Lung (tissue), 12 donors: ENCODE results near the gene LTBP4. TPM values are rescaled to one million over a fixed set of nuclear protein-coding genes. Genes with fewer than 3 reads are reported as not detected.

Experiments
- ATAC-seq: fragments of 200-7000 bp; cut with Tn5 transposase; one replicate; pipeline ENCODE4 v1.9.1; 2020; ENCODE audit warnings: moderate number of reproducible peaks; ENCODE audit not compliant: insufficient read depth, low FRiP score
- DNase-seq, 3 donors: peaks; one replicate each; pipeline ENCODE4 v3.0.0-alpha.2; 2013 to 2017
- H3K27ac ChIP-seq, 2 donors: one replicate each; pipeline ENCODE4 v1.5.1; 2013; ENCODE audit warnings: mild to moderate bottlenecking in 2 of 2, moderate library complexity in 2 of 2, control low read depth in 1 of 2, inconsistent platforms in 1 of 2, low read depth in 1 of 2, low read length in 1 of 2
- H3K27me3 ChIP-seq, 3 donors: one replicate each; pipeline ENCODE4 v1.5.1; 2013; ENCODE audit warnings: low read length in 2 of 3; ENCODE audit not compliant: control insufficient read depth in 3 of 3, insufficient read depth in 3 of 3
- H3K36me3 ChIP-seq, 4 donors: one replicate each; pipeline ENCODE4 v1.5.1; 2013; ENCODE audit warnings: low read length in 4 of 4, mild to moderate bottlenecking in 1 of 4, moderate library complexity in 1 of 4; ENCODE audit not compliant: control insufficient read depth in 4 of 4, insufficient read depth in 4 of 4
- H3K4me1 ChIP-seq, 5 donors: one replicate each; pipeline ENCODE4 v1.5.1; 2013; ENCODE audit warnings: low read length in 5 of 5, mild to moderate bottlenecking in 2 of 5, moderate library complexity in 1 of 5; ENCODE audit not compliant: control insufficient read depth in 5 of 5, insufficient read depth in 5 of 5
- H3K4me3 ChIP-seq: one replicate; pipeline ENCODE4 v1.5.1; 2013; ENCODE audit warnings: mild to moderate bottlenecking, control low read depth, moderate library complexity
- H3K9ac ChIP-seq, 2 donors: one replicate each; pipeline ENCODE4 v1.5.1; 2013; ENCODE audit warnings: low read length in 2 of 2, control low read depth in 1 of 2; ENCODE audit not compliant: insufficient read depth in 1 of 2
- H3K9me3 ChIP-seq, 4 donors: one replicate each; pipeline ENCODE4 v1.5.1; 2013; ENCODE audit warnings: low read length in 3 of 4, mild to moderate bottlenecking in 1 of 4, moderate library complexity in 1 of 4; ENCODE audit not compliant: control insufficient read depth in 4 of 4, insufficient read depth in 3 of 4
- WGBS, 2 donors: extraction: QIAGEN DNeasy Blood & Tissue Kit; methylation state at CpG; one replicate each; pipeline ENCODE4 v1.1.7; 2013; 5-methylcytosine and 5-hydroxymethylcytosine counted together
- polyA plus RNA-seq, 2 donors: library from polyadenylated mRNA; stranded (reverse); fragments of 200-250 nt; gene quantifications; one replicate each; pipeline ENCODE4 v1.2.1, GENCODE V29; 2013
- total RNA-seq, 2 donors: library from RNA; depleted of rRNA in 1 of 2; stranded (reverse); fragments of >200 nt in 1 of 2; gene quantifications; one replicate each; pipeline ENCODE4 v1.2.1, GENCODE V29; 2014 to 2021
- TF ChIP-seq, protein P1 (sequence below): IDR thresholded peaks from 2 replicates; pipeline ENCODE4 v1.5.1; 2012; ENCODE audit warnings: mild to moderate bottlenecking; ENCODE audit errors: control extremely low read depth, extremely low read depth
- donor health status: control.
- donor health status: control.
- donor health status: Bipolar disorder and iron deficiency.
- donor health status: healthy.
- donor health status: DM: yes; HTN: yes; CAD: no.

The LTBP4 gene
- total and polyA plus RNA-seq, 4 donors = 73.0 to 290 (median 151) TPM

DNA sequence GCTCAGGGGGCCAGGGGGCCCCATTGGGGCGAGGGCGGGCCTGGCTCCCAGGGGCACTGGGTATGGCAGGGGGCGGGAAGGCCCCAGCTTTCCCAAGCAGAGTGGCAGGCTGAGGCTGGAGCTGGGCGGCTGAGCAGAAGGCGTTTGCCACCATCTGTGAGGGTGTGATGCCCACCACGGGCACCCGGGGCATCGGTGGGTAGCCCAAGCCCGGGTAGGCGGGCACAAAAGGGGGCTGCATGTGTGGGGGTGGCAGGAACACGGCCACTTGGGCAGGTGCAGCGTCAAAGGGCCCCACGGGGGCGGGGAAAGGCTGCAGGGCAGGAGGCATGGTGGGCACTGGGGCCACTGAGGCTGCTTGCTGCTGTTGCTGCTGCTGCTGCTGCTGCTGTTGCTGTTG, 66.4 kb downstream of the LTBP4 start:
- ATAC-seq (no peak), DNase-seq (no peak)
- Histone ChIP-seq H3K4me3 (no peak overlapping the region), H3K27me3 (no peaks in the 10 kb centered on the region), H3K27ac (no peak overlapping the region), H3K9me3 (peaks cover 0 to 5% (median 2%) of the 10 kb centered on the region in 4 donors), H3K36me3 (peaks cover 13 to 44% (median 39%) of the 10 kb centered on the region in 4 donors), H3K4me1 (peaks cover 0 to 7% (median 2%) of the 10 kb centered on the region in 5 donors), H3K9ac (no peak overlapping the region)
- WGBS, 2 donors = 95 to 97% methylated on average over 14 of the region's 14 CpGs
- TF ChIP-seq, protein P1, sequence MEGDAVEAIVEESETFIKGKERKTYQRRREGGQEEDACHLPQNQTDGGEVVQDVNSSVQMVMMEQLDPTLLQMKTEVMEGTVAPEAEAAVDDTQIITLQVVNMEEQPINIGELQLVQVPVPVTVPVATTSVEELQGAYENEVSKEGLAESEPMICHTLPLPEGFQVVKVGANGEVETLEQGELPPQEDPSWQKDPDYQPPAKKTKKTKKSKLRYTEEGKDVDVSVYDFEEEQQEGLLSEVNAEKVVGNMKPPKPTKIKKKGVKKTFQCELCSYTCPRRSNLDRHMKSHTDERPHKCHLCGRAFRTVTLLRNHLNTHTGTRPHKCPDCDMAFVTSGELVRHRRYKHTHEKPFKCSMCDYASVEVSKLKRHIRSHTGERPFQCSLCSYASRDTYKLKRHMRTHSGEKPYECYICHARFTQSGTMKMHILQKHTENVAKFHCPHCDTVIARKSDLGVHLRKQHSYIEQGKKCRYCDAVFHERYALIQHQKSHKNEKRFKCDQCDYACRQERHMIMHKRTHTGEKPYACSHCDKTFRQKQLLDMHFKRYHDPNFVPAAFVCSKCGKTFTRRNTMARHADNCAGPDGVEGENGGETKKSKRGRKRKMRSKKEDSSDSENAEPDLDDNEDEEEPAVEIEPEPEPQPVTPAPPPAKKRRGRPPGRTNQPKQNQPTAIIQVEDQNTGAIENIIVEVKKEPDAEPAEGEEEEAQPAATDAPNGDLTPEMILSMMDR = no peak

DNA sequence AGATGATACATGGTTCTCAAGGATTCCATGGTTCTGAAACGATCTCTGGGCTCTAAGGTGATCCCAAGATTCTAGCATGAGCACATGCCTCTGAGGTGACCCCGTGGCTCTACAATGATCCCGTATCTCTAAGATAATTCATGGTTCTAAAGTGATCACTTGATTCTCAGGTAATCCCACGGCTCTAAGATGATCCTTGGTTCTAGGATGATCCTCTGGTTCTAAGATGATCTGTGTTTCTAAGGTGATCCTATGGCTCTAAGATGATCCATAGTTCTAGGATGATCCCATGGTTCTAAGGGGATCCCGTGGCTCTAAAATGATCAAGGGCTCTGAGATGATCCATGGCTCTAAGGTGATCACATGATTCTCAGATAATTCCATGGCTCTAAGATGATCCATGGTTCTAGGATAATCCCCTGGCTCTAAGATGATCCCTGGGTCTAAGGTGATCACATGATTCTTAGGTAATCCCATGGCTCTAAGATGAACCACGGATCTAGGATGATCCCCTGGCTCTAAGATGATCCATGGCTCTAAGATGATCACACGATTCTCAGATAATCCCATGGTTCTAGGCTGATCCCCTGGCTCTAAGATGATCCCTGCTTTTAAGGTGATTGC, 67.9 kb downstream of the LTBP4 start:
- Histone ChIP-seq H3K27ac (no peak overlapping the region), H3K9me3 (peaks cover 0 to 5% (median 2%) of the 10 kb centered on the region in 4 donors), H3K9ac (no peak overlapping the region), H3K4me3 (no peak overlapping the region), H3K27me3 (no peaks in the 10 kb centered on the region), H3K4me1 (no peaks in the 10 kb centered on the region), H3K36me3 (peaks cover 14 to 54% (median 50%) of the 10 kb centered on the region in 4 donors)
- TF ChIP-seq, protein P1 = no peak
- WGBS, 2 donors = 88 to 96% methylated on average over 7 of the region's 7 CpGs
- DNase-seq (no peak), ATAC-seq (no peak)

DNA sequence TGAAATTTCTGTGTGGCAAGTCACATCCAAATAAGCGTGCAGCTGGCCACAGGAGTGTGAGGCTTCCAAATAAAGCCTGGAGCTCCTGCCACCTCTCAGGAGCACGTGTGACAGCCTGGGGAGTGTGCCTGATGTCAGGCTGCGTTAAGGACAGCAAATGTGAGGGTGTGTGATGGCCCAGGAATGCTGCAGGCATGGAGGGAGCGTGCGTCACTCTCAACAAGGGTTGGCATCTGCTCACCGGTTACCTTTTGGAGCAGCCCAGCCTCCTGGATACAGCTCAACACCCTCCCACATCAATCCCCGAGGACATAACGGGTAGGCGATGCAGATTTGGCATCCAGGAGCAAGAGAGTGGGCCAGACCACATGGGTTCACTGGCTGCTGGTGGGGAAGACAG, 70.2 kb downstream of the LTBP4 start:
- H3K27ac ChIP-seq = peak overlapping the region in 1 of 2 donors; percentile 52
- no peak overlapping the region for H3K4me3 ChIP-seq
- 86 to 91% methylated on average over 9 of the region's 9 CpGs for WGBS, 2 donors
- no peak for DNase-seq
- H3K4me1 ChIP-seq = no peaks in the 10 kb centered on the region
- no peak for ATAC-seq
- no peaks in the 10 kb centered on the region for H3K27me3 ChIP-seq
- TF ChIP-seq, protein P1 = no peak
- peaks cover 18 to 64% (median 52%) of the 10 kb centered on the region in 4 donors for H3K36me3 ChIP-seq
- H3K9ac ChIP-seq = no peak overlapping the region
- peaks cover 0 to 5% (median 2%) of the 10 kb centered on the region in 4 donors for H3K9me3 ChIP-seq

DNA sequence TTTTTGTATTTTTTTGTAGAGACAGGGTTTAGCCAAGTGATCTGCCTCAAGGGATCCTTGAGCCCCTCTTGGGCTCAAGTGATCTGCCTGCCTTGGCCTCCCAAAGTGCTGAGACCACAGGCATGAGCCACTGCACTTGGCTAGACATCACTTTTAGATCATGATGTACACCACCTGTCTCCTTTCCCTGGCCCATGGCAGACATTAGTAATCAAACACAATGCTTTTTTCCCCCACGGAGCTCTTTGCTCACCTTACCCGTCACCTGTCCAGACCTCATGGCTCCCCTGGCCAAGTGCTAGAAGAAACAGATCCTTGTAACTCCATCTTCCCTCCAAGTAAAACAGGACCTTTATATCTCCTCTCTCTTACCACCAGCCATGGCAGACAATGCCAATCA, 70.9 kb downstream of the LTBP4 start:
- no peaks in the 10 kb centered on the region for H3K27me3 ChIP-seq
- H3K9me3 ChIP-seq = peaks cover 0 to 5% (median 2%) of the 10 kb centered on the region in 4 donors
- no peak for DNase-seq
- no peaks in the 10 kb centered on the region for H3K4me1 ChIP-seq
- no peak for ATAC-seq
- H3K9ac ChIP-seq = no peak overlapping the region
- TF ChIP-seq, protein P1 = no peak
- 88 to 97% methylated on average over 2 of the region's 2 CpGs for WGBS, 2 donors
- peak overlapping the region in 1 of 2 donors; percentile 52 for H3K27ac ChIP-seq
- H3K36me3 ChIP-seq = peaks cover 20 to 64% (median 51%) of the 10 kb centered on the region in 4 donors
- no peak overlapping the region for H3K4me3 ChIP-seq
